Left forelimb (tissue), 1 donor: ENCODE measurements around the gene UNC119B.

Experiments used
- DNase-seq: peaks from one replicate; pipeline ENCODE4 v3.0.0-alpha.2; 2018; ENCODE audit warnings: low spot score

The UNC119B gene

DNA sequence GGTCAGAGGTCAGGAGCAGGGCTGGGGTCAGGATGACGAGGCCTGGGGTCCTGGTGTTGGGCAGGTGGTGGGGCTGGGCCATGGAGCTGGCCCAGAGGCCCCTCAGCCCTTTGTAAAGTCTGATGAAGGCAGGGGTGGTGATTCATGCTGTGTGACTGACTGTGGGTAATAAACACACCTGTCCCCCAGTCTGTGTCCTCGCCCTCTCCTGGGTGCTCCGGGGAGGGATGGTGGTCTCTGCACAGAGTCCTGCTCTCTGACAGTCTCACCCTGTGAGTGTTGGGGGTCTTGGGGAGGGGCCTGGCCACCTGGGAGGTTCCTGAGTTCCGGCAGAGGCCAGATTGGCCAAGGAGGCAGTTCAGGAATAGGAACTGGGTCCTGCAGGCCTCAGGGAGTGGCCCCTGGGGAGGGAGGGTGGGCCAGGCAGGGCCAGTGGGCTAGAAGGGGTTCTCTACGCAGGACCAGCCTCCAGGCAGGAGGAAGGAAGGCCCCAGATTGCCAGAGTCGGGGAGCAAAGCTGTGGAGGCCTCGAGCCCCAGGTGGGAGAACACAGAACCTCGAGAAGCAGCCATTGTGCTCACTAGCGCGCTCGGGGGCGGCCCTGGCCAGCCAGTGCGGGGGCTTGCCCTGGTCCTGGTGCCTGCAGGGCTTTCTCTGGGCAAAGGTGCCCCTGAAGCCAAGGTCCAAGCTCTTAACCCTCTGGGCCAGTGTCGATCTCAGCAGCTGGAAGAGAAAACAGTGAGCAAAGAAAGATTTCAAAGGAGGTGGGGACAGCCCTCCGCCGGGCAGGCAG is 29.8 kb downstream of the UNC119B start:
- no peak for DNase-seq

- DNase-seq = no peak
These were observed 30.6 kb downstream of the UNC119B start for GRCh38 chr12:120740871-120741270.

GRCh38 chr12:120741476-120742421 is 31.5 kb downstream of the UNC119B start:
- no peak for DNase-seq

DNA sequence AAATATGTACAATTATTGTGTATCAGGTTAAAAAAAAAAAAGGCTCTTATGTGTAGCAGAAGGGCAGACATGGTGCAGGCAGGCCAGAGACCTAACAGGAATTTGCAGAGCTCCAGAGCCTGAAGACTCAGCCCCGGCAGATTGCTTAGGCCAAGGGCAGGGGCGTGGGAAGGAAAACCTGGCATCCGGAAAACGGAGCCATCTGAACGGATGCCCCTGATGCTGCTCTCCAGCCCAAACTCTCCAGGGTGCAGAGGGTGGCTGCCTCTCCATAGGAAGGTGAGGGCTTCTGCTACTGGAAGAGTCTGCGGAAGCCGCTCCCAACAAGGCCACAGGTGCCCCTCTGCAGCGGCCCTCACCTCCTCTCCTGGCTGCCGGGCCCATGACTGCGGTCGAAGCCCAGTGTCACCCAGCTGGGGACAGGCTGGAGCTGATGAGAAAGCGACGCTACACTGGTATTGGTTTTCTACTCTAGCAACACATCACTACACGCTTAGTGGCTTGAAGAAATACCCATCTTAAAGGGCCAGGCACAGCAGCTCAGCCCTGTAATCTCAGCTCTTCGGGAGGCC is 34.8 kb downstream of the UNC119B start:
- DNase-seq = no peak

- no peak for DNase-seq
These were observed 38.0 kb downstream of the UNC119B start for GRCh38 chr12:120748242-120748641.

DNA sequence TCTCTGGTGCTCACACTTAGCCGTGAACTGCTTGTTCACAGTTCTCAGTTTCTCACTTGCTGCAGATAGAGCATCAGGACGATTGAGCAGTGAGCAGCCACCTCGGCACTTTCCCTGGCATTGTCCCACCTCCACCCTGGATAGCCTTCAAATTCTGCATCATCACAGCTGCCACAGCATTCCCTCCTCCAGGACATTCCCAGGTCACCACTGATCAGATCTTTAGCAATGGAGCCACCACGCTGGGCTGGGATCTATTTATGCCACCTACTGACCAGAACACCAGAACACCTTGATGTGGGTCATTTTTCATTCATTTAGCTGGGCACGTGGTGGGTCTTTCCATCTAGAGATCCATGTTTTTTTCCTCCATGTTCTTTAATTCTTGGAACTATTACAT is 39.0 kb downstream of the UNC119B start:
- no peak for DNase-seq

GRCh38 chr12:120750806-120751205 is 40.5 kb downstream of the UNC119B start:
- no peak for DNase-seq

DNA sequence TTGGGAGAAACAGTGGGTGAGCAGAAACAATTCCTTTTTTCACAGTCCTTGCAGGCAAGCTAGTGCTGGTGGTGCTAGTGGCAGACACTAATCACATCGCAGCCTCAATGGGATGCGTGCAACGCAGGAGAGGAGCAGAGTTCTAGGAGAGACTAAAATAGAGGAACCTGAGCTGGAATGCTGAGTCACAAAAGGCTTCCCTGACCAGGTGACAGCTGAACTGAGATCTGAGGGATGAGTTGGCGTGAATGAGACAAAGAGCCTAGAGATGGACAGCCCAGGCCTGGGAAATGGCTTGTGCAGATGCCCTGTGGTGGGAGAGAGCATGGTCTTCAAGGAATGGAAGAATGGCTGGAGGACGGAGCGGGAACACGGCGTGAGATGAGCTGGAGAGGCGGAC is 41.1 kb downstream of the UNC119B start:
- DNase-seq = no peak

- no peak for DNase-seq
These were observed 44.5 kb downstream of the UNC119B start for GRCh38 chr12:120754792-120755191.

- no peak for DNase-seq
These were observed 45.0 kb downstream of the UNC119B start for GRCh38 chr12:120755269-120755668.

DNA sequence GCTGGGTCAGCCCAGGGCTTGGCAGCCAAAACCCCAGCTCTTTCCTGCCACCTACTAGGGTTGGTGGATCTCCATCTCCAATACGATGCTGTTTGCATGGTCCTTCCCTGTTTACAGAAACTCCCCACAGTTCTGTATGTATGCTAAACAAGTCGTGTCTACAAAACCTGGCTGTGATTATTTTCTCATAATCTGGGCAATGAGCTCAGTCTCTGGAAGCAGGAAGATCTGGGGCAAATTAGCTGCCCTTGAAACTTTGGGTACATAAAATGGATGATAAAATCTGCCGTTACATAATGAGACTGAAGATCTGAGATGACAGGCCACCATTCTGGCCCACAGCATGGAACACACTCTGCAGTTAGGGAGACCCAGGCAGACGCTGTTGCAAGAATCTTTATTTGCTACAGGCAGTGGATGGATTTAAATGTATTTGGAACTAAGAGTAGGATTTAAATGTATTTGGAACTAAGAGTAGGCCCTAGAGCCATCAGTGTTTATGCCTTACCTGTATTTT is 47.0 kb downstream of the UNC119B start:
- no peak for DNase-seq

DNA sequence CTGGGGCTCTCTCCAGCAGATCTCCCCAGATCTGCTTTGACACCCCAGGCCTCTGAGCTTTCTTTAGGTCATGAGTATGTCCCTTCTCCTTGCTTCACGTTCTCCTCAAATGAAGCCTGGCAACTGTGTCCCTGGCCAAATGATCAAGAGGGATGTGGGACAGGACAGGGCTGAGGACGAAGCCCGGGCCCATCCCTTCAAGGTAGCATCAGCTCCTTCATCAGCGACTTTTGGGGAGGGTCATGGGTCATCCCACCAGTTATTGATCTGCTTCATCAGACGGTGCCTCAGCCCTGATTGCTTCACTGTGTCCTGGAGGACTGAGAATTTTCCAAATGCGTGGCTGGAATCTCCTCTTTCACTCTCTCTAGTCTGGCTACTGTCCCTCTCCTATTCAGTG is 47.7 kb downstream of the UNC119B start:
- no peak for DNase-seq

GRCh38 chr12:120758798-120759590 is 48.7 kb downstream of the UNC119B start:
- no peak for DNase-seq

DNA sequence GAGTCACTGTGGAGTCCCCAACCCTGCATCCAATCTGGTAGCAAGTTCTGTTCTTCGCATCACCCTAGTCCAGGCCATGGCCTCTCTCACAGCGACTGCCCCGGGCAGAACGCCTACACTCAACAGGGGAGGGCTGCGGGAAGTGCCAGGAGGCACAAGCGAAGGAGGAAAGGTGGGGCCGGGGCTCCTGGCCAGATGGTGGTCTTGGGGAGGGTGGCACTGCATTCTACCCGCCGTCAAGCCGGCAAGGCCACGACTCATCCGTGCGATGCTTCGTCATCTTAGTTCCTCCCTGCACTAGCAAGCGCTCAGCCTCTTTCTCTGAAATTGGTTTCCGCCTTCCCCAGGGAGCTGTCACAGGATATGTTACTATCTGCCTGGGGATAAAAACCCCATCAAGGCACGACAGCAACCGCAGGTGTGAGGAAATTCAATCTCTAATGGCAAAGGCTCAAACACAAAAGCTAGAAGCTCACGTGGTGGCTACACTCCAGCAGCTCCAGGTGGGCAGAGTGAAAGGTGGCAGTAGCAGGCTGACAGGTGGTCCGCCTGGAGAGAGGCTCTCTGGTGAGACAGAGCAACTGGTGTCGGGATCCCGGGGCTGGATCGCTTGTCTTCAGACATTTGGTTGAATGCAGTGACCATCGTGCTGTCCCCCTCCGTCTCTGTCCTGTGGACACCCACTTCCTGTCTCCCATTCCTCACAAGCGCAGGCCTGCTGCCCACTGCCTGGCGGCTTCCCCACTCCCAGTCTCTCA is 49.5 kb downstream of the UNC119B start:
- DNase-seq = no peak

- DNase-seq = no peak
These were observed 50.3 kb downstream of the UNC119B start for GRCh38 chr12:120760349-120761254.

GRCh38 chr12:120761519-120761934 is 51.3 kb downstream of the UNC119B start:
- DNase-seq = no peak

DNA sequence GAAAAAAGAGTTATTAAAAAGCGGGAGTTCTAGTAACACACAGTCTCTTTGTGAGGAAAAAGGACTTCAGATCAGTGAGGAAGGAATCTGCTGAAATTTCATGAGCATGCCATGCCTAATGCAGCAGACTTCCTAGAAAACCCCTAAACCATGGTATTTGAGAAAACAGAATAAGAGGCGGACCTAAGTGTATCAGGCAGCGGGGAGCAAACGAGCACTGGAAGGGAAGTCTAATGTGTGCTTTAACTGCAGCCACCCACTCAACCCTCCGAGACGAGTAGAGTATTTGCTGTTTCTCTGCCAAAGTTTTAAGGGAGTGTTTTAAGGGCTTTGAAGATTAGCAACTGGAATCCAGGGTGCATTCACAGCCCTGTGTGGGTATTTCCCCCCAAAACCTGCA is 51.8 kb downstream of the UNC119B start:
- no peak for DNase-seq

GRCh38 chr12:120763250-120763649 is 53.0 kb downstream of the UNC119B start:
- no peak for DNase-seq

GRCh38 chr12:120764816-120765215 is 54.6 kb downstream of the UNC119B start:
- DNase-seq = no peak

GRCh38 chr12:120766566-120766965 is 56.3 kb downstream of the UNC119B start:
- no peak for DNase-seq
